Islet precursor cell (in vitro differentiated cells): Measurements from ENCODE around the gene ALDH2.
A peak's percentile ranks its signal among the peaks of the same experiment; 100 is the strongest.
"Not testable (repeated sequence)": the region's sequence is repeated elsewhere in the genome, so short reads cannot be mapped to it uniquely, and the experiment has no call there.

Source experiments
- DNase-seq: peaks from one replicate; pipeline ENCODE4 v3.0.0-alpha.2; 2018

The ALDH2 gene

DNA sequence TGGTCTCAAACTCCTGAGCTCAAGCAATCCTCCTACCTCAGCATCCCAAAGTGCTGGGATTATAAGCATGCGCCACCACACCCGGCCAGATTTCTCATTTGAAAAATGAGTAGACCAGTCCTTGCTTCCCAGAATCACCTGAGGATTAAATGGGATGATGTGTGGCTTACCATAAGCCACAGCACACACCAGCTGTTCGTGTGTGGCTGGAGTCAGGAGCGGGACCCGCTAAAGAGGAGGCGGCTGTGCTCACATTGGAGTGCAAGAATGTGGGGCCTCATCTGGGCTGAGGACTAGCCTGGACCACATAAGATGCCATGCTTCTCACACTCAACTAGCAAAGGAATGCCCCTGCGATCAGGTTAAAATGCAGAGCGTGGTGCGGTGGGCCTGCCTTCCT is 6.7 kb upstream of the ALDH2 start:
- DNase-seq: no peak

DNA sequence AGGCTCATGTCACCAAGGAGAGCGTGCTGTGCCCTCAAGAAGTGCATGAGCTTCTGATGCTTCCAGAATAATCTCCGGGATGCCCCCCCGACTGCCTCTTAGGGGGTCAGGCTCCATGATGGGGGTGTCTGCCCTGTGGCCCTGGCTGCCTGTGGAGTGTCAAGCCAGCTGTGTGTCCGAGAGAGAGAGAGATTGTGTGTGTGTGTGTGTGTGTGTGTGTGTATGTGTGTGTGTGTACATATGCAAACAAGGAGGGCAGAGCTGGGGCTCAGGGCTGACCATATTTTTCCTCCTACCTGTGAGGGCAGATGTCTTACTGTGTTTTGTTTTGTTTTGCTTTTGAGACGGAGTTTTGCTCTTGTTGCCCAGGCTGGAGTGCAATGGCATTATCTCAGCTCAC is 5.6 kb upstream of the ALDH2 start:
- no peak for DNase-seq

DNA sequence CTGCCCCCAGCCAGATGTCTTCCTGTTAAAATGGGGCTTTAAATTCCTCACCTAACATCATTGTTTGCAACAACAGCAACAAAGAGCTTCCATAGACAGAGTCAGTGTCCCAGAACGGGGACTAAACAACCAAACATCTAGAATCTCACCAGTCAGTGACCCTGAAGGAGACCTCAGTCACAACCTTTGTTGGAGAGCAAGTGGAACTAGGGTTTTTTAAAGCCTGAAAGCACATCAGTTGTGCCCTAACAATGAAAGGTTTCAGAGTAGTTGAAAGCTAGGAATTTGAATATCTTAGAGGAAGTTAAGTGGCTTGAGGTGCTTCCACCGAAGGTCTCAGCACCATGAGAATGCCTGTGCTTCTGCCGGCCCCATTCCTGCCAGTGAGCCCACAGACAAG is 5.0 kb upstream of the ALDH2 start:
- no peak for DNase-seq

DNA sequence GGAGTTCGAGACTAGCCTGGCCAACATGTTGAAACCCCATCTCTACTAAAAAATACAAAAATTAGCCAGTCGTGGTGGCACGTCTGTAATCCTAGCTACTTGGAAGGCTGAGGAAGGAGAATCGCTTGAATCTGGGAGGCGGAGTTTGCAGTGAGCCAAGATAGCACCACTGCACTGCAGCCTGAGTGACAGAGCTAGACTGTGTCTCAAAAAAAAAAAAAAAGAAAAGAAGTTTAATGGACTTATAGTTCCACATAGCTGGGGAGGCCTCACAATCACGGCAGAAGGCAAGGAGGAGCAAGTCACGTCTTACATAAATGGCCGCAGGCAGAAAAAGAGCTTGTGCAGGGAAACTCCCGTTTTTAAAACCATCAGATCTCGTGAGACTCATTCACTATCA is 3.2 kb upstream of the ALDH2 start:
- DNase-seq: not testable (repeated sequence)

DNA sequence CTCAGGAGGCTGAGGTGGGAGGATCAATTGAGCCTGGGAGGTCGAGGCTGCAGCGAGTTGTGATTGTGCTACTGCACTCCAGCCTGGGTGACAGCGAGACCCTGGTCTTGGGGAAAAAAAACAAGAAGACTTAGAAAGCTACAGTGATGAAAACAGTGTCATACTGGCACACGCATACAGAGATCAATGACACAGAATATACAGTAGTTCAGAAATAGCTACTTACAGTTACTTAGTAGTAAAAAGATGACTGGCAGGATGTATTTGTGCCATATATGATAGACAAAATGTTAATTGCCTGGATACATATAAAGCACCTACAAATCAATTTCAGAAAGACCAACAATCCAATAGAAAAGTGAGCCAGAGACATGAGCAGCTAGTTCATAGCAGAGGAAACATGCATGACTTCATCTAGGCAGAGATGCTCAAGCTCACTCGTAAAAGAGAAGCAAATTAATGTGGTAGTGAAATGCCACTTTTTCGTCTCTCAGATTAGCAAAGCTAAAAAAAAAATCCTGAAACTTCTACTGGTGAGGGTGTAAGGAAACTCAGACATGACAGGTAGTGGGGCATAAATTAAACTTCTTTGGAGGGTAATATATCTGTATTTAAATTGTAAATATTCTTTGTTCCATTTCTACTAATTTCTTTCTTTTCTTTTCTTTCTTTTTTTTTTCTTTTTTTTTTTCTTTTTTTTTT is 2.5 kb upstream of the ALDH2 start:
- no peak for DNase-seq

DNA sequence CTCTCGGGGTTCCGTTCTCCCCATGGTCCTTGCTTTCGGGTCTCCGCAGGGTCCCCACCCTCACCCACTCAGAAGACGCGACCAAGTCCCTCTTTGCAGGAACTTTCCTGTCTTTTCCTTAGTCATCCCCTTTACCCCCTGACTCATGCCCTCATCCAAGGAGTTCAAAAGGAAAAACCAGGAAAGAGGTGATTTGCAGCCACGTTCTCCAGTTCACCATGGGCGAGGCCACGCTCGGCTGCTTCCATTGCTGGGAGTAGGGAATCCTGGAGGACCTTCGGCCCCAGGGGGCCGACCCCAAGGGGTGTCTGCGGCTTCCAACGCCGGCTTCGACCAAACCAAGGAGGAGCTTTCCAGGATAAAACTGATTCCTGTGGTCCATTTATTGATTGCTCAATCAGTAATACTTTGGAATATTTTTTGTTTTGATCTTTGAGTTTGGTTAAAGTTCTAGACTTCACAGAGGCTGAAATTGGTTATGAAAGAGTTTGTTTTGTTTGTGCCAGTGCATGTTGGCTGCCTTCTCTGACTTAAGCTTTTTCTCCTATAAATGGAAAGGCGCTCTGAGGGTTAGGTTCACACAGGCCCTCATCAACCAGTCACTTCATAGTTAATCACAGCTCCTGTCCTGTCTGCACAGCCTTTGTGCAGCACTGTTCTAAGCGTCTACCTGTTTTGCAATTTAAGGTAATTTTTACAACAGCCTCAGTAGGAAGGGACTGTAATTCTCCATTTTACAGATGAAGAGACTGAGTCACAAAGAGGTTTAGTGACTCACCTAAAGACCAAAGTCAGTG is 827 bp downstream of the ALDH2 start:
- peak; percentile 81 for DNase-seq

DNA sequence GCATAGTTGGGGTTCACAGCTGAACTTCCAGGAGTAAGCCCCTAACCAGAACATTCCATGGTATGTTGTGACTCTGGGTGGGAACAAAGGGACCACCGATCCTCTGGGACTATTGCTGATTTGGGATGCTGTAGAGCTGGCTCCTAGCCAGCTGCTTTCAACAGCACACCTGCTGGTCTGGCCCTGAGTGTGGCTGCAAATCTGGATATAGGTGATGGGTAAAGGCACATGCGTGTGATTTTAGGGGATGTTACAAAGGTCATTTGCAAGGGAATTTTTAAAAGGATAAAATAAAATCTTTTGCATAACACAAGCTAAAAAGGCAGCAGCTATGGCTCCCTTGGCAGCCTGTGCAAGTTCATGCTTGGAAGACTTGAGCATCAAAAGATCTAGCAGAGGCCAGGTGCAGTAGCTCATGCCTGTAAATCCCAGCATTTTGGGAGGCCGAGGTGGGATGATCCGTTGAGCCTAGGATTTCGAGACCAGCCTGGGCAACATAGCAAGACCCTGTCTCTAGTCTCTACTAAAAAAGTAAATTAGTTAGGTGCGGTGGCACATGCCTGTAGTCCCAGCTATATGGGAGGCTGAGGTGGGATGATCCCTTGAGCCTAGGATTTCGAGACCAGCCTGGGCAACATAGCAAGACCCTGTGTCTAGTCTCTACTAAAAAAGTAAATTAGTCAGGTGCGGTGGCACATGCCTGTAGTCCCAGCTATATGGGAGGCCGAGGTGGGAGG is 1.6 kb downstream of the ALDH2 start:
- no peak for DNase-seq

DNA sequence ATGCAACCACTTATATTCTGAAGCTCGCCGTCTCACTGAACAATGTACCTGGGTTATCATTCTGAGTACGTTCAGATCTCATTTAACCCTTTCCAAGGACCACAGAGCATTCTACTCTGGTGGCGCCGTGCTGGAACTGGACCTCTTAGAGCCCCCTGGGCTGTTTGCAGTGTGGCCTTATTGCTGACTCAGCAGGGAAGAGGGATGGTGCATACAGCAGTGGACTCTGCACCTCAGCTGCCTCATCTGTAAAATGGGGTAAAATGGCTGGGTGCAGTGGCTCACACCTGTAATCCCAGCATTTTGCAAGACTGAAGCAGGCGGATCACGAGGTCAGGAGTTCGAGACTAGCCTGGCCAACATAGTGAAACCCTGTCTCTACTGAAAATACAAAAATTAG is 2.9 kb downstream of the ALDH2 start:
- DNase-seq: no peak

DNA sequence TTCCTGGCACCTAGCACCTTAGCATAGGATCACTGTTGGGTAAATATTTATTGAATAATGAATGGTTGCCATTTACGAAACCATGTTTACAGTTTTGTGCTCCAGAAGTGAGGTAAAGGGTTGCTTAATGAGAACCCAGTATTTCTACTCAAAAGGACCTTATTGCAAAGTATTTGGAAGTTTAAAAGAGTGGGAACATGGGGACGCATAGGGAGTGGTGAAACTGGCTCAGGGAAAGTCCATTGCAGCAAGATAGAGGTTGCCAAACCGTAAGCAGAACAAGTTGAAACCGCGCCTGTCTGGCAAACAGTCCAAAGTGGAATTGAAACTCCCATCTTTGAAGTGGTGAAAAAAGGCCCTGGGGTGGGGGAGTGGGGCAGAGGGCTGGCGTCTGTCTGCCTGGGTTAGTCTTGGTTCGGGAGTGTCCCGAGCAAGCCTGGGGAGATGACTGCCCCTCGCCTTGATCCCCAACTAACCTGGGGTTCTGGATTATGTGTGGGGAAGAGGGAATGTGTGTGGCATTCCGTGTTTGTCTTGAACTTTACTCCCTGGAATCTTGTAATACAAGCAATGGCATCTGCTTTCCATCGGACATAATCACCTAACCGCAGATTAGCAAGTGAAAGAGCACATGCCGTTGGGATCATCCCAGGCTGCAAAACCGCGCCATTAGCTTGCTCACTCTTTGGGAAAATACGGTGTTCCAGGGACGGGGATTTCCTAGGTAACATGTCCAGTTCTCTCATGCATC is 7.2 kb downstream of the ALDH2 start:
- DNase-seq: peak; percentile 72

DNA sequence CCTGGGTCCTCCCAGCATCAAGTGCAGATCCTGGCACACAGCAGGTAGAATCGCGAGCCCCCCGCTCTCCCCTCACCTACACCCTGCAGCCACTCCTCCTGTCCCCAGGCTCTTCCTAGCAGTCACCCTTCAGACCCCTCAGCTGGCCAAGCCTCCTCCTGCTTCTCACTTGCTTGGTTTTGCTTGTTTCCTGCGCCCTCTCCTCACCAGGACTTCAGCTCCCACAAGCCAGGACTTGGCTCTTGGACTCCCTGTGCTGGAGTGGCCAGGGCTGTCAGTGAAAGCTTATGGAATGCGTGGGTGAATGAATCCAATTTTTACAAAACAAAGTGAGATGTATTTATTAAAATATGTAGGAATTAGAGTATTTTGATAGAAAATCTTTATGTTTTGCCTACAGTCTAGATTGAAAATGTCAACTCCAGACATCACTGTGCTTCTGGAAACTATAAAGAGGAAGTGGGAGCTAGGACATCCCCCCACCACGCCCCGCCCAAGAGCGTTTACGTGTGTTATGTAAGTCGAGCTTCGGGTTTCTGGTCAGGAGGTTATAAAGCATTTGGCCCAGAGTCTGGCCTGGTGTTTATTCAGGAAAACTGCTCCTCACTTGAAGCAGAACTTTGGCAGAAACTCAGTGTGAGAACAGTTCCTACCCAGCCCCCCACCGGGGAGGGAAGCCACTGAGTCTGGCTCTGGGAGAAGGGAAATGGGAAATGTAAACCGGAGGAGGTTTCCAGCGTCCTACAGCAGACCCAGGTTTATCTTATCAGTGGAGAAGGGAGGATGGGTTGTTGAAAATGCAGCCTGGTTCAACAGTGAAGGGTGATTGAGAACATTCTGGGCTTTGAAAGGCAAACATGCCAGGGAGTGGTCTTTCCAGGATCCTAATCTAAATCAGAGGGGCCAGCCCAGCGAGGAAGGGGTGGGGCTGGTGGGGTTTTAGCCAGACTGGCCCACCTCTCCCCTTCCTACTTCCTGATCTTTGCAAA is 8.8 kb downstream of the ALDH2 start:
- DNase-seq: peak; percentile 76

DNA sequence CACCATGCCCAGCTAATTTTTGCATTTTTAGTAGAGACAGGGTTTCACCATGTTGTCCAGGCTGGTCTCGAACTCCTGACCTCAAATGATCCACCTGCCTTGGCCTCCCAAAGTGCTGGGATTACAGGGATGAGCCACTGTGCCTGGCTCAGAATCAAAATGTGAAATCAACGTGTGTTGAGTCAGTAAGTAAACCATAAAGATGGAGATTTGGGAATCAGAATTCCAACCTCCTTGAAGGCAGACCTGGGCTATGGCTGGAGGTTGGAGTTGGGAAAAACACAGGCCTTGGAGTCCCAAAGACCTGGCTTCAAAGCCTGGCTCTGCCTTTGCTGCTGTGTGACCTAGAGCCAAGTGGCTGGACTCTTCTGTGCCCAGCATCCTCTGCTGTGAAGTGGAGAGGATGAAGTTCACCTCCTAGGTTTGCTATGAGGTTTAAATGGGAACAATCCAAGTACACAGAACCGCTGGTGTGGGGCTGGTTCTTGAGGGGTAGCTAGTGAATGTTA is 10.2 kb downstream of the ALDH2 start:
- no peak for DNase-seq

DNA sequence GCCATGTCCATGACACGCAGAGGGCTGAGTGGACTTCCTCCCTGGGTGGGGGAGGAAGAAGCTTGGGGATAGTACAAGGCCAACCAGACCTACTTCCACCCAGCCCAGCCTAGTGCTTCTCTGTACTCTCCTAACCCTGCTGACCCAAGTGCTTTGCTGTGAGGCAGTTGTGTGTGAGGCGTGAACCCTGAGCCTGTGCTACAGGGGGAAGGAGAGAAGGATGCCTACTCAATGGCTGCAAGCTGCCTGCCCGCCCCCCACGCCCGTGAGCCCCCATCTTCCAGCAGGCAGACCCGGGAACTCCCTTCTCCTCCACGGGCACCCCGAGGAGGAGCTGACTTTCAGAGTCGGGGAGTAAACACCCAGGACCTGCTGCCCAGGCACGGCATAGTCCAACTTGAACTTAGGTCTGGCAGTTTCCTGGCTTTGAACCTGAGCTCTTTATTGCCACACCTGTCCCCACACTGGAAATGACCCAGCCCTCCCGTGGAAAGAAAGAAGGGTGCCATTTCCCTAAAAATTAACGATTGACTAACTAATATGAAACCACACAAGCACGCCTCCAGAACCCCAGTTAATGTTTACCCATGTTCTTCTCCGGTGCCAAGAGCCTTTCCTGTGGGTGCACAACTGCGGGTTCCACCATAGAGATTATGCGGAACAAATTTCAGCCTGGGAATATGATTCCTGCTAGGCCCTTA is 10.8 kb downstream of the ALDH2 start:
- no peak for DNase-seq

DNA sequence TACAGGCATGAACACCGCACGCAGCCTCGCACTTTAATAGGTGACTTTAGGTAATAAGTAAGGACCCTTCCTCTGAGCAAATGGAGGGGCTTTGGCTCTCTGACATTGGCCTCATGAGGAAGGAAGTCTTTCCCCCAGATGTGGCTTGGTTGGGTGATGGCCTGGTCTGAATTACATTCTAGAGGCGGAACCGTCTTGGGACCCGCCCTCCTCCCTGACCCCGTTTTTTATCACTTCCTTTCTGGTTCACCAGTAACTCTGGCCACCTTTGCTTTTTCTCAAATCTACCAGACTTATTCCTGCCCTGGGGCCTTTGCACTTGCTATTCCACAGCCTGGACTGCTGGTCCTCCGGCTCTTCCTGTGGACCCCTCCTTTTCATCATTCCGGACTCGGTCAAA is 13.4 kb downstream of the ALDH2 start:
- no peak for DNase-seq

DNA sequence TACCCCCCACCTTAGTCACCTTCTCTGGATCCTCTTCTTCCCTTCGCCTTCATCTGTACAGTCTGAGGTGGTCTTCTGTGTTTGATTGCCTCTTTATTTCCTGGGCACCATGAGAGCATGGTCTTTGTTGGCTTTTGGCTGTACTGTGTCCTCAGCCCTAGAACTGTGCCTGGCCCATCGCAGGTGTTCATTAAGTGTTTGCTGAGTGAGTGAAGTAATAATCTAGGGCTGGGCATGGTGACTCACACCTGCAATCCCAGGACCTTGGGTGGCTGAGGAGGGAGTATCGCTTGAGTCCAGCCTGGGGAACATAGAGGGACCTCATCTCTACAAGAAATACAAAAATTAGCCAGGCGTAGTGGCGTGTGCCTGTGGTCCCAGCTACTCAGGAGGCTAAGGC is 13.9 kb downstream of the ALDH2 start:
- no peak for DNase-seq

DNA sequence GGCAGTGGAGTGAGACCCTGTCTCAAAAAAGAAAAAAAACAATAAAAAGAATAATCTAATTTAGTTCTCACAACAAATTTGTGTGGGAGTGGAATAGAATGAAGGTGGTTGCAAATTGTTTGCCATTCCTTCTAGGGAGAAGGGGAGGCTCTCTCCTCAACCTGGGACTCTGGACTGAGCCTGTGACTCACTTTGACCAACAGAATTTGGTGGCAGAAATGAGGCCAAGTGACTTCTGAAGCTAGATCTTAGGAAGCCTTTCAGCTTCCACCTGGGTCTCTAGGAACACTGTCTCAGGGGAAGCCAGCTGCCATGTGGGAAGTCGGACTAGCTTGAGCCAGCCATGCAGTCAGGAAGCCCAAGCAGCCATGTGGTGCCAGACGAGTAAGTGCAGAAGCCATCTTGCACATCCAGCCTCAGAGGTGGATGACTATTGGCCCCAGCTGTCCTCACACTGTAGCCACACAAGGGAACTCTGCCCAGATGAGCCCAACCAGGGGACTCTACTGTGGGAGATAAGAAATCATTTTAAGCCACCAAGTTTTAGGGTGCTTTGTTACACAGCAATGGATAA is 14.4 kb downstream of the ALDH2 start:
- no peak for DNase-seq

DNA sequence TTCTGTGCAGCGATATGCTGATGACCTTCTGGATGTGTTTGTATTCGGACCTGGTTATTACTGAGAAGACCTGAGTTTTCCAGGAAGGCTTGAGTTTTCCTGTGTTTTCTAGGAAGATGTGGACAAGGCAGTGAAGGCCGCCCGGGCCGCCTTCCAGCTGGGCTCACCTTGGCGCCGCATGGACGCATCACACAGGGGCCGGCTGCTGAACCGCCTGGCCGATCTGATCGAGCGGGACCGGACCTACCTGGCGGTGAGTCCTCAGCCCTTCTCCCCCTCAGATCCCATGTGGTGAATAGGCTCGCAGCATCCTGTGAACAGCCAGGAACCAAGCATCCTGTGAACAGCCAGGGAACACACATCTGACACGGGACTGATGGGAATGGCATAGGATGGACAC is 16.3 kb downstream of the ALDH2 start:
- no peak for DNase-seq

DNA sequence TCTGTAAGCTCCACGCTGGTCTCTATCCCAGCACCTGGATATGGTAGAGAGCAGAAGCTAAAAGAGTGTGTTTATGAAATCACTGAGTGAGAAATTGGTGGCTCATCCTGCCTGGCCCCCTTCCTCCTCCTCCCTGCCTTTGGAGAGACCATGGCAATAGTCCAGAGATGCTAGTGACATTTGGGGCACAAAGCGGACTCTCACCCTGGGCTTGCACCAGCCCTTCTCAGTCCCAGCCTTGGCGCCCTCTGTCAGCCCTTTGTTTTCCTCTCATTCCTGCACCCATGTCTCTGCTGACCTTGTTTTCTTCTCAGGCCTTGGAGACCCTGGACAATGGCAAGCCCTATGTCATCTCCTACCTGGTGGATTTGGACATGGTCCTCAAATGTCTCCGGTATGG is 18.2 kb downstream of the ALDH2 start:
- no peak for DNase-seq

DNA sequence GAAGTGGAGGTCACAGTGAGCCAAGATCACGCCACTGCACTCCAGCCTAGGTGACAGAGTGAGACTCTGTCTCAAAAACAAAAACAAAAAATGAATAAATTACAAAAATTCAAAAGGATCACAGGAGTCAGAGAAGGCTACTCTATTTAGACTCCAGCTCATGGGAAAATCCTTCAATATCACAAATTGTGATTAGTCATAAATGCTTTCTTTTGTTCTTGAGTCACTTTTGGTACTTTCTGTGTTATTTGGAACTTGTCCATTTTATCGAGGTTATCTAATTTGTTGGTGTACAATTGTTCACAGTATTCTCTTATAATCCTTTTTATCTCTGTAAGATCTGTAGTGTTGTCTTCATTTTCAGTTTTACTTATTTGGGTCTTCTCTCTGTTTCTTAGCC is 18.9 kb downstream of the ALDH2 start:
- no peak for DNase-seq

DNA sequence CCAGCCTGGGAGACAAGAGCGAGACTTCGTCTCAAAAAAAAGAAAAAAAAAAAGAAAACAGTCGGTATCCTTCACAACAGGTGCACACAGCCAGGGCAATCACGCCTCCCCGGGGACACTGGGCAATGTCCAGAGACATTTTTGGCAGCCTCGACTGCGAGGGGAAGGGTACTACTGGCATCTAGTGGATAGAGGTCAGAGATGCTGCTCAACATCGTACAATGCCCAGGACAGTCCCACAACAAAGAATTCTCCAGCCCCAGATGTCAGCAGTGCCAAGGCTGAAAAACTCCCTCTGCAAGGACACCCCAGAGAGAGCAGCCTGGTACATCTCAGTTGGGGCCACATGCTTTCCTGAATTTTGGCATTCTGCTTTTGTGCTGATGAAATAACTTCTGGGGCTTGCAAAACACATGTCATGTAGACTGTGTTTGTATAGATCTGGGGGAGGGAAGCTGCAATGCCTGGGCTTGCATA is 21.5 kb downstream of the ALDH2 start:
- DNase-seq: no peak

DNA sequence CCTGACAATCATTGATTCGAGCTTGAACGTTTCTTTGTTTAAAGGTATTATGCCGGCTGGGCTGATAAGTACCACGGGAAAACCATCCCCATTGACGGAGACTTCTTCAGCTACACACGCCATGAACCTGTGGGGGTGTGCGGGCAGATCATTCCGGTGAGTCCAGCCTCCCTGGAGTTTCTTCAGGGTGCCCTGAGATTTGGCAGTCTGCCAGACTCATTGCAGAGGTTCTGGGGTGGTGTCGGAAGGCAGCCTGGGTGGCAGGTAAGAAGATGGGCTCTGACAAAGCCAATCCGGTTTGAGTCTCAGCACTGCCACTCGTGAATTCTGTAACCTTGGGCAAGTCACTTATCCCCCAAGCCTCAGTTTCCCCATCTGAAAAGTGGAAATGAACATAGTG is 23.0 kb downstream of the ALDH2 start:
- no peak for DNase-seq

DNA sequence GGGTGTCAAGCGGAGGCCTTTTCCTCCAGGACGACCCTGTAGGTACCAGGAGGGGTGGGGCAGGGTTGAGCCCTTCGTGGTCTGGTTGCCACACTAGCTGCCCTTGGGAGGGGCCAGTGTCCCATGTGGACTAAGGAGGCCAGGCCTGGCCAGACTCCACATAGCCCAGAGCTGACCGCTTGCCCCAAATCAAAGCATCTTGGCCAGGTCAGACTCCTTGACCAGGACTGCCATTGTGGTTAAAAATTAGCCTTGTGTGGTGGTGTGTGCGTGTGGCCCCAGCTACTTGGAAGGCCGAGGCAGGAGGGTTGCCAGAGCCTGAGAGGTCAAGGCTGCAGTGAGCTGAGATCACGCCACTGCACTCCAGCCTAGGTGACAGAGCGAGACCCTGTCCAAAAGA is 24.8 kb downstream of the ALDH2 start:
- DNase-seq: no peak
